Stimulated activated CD8-positive, alpha-beta memory T cell treated with anti-CD3 and anti-CD28 coated beads, Interleukin-4, amount 100 ng/mL, for 4 hours (primary cell): ENCODE measurements around the gene LIPK.

Source experiments
- DNase-seq, 2 donors: peaks; one replicate each; pipeline ENCODE4 v3.0.0-alpha.2; 2020; ENCODE audit warnings: low read depth in 2 of 2, low spot score in 1 of 2

LIPK gene

GRCh38 chr10:88783724-88784123 lies 77.7 kb downstream of the LIPK start:
- no peak for DNase-seq

DNA sequence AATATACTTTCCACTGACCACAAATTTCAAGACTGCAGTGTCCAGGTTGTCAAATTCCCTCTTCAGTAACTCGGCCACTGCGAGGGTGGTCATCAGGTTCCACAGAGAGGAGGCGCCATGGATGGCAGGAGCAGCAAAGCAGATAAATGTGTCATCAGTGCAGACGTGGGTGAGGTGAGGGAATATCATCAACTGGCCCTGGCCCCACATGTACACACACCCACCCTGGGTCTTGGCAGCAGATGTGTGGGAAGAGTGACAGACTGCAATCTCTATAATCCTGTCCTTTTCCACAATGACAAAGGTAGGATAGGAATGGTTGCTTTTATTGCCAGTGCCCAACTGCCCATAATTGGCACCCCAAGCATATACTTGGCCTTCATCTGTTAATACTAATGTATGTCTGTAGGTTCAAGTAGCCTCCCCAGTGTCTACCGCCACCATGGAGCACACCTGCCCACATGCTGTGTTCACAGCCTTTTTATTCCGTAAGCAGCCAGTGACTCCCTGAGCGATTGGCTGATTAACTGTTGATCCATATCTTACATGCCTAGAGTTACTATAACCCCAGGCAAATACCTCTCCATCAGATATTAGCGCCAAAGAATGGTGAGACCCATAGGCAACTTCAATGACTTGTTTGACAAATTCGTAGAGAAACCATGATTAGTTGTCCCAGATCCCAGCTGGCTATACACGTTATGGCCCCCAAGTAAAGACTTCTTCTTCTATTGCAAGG lies 80.2 kb downstream of the LIPK start:
- no peak for DNase-seq

DNA sequence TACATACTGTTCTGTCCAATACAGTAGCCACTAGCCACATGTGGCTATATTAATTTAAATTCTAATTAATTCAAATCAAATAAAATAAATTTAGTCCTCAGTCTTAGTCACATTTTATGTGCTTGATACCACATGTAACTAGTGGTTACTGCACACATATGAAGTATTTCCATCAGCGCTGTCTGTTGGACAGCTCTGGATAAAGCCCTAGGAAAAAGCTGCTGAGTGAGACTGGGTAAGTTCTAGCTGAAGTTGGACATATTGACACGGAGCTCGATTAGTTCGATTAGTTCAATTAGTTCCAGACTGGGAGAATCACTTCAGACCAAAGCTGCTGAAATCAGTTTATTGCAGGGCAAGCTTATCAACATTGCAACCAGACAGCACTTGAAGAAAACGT lies 81.4 kb downstream of the LIPK start:
- no peak for DNase-seq

- no peak for DNase-seq
Observed at GRCh38 chr10:88788924-88789323, 82.9 kb downstream of the LIPK start.

- DNase-seq: no peak
Observed at GRCh38 chr10:88791924-88792323, 85.9 kb downstream of the LIPK start.

GRCh38 chr10:88792661-88793060 lies 86.6 kb downstream of the LIPK start:
- no peak for DNase-seq

GRCh38 chr10:88793712-88794299 lies 87.8 kb downstream of the LIPK start:
- no peak for DNase-seq

DNA sequence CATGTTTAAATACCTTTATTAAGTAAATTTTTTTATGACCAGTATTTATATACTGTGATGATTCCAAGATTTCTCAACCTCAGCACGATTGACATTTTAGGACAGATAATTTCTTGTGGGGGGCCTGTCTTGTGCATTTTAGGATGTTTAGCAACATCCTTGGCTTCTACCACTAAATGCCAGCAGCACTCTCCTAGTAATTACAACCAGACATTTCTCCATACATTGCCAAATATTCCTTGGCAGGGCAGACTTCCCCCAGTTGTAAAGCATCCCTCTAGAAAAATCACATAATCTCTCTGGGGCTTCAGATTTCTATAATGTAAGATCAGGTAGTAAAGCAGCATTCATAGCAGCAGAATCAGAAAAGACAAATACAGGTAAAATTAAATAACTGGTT lies 88.7 kb downstream of the LIPK start:
- no peak for DNase-seq

- no peak for DNase-seq
Observed at GRCh38 chr10:88800152-88801125, 94.4 kb downstream of the LIPK start.
